MCF 10A (cell line): ENCODE data around the gene C1orf21. TPM values are rescaled to one million over a fixed set of nuclear protein-coding genes. Genes with fewer than 3 reads are reported as not detected.
A peak's percentile ranks its signal among the peaks of the same experiment; 100 is the strongest.

Experiments
- BruUV-seq: library from RNA; stranded (reverse); fragments of 400-500 nt; replicated peaks from 2 replicates; lab custom pipeline; 2021; lab: Mats Ljungman, UMichigan
- CTCF ChIA-PET: fragments of 300-600 bp; sonication (Branson Sonifier 250); formaldehyde crosslinking; extraction: SDS; loops from one replicate; lab custom pipeline; 2021; ENCODE audit warnings: antibody characterized with exemption, inconsistent platforms; lab: Yijun Ruan, JAX
- POLR2A ChIA-PET: fragments of 300-600, 350-650 bp; sonication (Branson Sonifier 250); formaldehyde crosslinking; extraction: SDS; loops from one replicate; lab custom pipeline; 2020; ENCODE audit warnings: antibody characterized with exemption, inconsistent platforms; lab: Yijun Ruan, JAX
- DNase-seq: peaks from one replicate; pipeline ENCODE4 v3.0.0-alpha.2; 2018; ENCODE audit not compliant: unreplicated experiment
- H3K27ac Mint-ChIP-seq: one replicate; pipeline ENCODE4 v1.8.0; 2022; ENCODE audit warnings: mild to moderate bottlenecking, low read depth, mixed read lengths; ENCODE audit not compliant: unreplicated experiment
- H3K27me3 Mint-ChIP-seq: one replicate; pipeline ENCODE4 v1.8.0; 2022; ENCODE audit warnings: mixed read lengths; ENCODE audit not compliant: insufficient read depth, unreplicated experiment
- H3K36me3 Mint-ChIP-seq: one replicate; pipeline ENCODE4 v1.8.0; 2022; ENCODE audit warnings: mild to moderate bottlenecking, moderate library complexity, mixed read lengths; ENCODE audit not compliant: insufficient read depth, unreplicated experiment
- H3K4me1 Mint-ChIP-seq: one replicate; pipeline ENCODE4 v1.8.0; 2022; ENCODE audit warnings: mixed read lengths; ENCODE audit not compliant: insufficient read depth, unreplicated experiment
- H3K4me3 Mint-ChIP-seq: one replicate; pipeline ENCODE4 v1.8.0; 2022; ENCODE audit warnings: mild to moderate bottlenecking, moderate library complexity, mixed read lengths; ENCODE audit not compliant: unreplicated experiment
- H3K9me3 Mint-ChIP-seq: one replicate; pipeline ENCODE4 v1.8.0; 2022; ENCODE audit warnings: mixed read lengths; ENCODE audit not compliant: unreplicated experiment
- CTCF ChIP-seq: fragments of 200-600 bp; IDR thresholded peaks from one replicate; pipeline ENCODE4 v1.8.0; 2022; ENCODE audit warnings: antibody characterized with exemption, mild to moderate bottlenecking; ENCODE audit not compliant: unreplicated experiment
- intact Hi-C: fragments of 100-400 bp; cut with micrococcal nuclease; formaldehyde crosslinking; loops from 2 replicates; pipeline ENCODE4 v1.14.1; 2022
- total RNA-seq: library from RNA; stranded (reverse); gene quantifications from 2 replicates; pipeline ENCODE4 v1.2.3, GENCODE V29; 2022

The C1orf21 gene
- total RNA-seq, 1 experiment from 2014 or later: 23.2 TPM

GRCh38 chr1:184533915-184534314 is 147.1 kb downstream of the C1orf21 start:
- no peak for TF ChIP-seq CTCF
- H3K27ac Mint-ChIP-seq: no peak overlapping the region
- no peaks in the 10 kb centered on the region for H3K27me3 Mint-ChIP-seq
- H3K4me1 Mint-ChIP-seq: peaks cover 15% of the 10 kb centered on the region
- DNase-seq: no peak
- ChIA-PET CTCF (interaction anchor here (0.7 to 1.6 kb wide), 6 partner anchors 9 to 147 kb away, joined by 3 to 5 read pairs (median 4); partner anchors contain the start of gene C1orf21), POLR2A (interaction anchor here (1.0 kb wide), 1 partner anchor 11 kb away, joined by 7 read pairs; no protein-coding TSS in a partner anchor)
- H3K36me3 Mint-ChIP-seq: peaks cover 13% of the 10 kb centered on the region
- no peak overlapping the region for H3K4me3 Mint-ChIP-seq
- no TSS peak for BruUV-seq
- intact Hi-C loops: no loop called here
- peaks cover 9% of the 10 kb centered on the region for H3K9me3 Mint-ChIP-seq

GRCh38 chr1:184534690-184535089 is 147.9 kb downstream of the C1orf21 start:
- CTCF ChIA-PET: interaction anchor here (0.7 to 1.4 kb wide), 6 partner anchors 8 to 472 kb away, joined by 3 to 7 read pairs (median 4); no protein-coding TSS in a partner anchor
- TF ChIP-seq CTCF: no peak
- Mint-ChIP-seq H3K4me3 (no peak overlapping the region), H3K9me3 (peaks cover 17% of the 10 kb centered on the region), H3K27ac (no peak overlapping the region), H3K36me3 (peaks cover 13% of the 10 kb centered on the region), H3K27me3 (no peaks in the 10 kb centered on the region), H3K4me1 (peaks cover 15% of the 10 kb centered on the region)
- POLR2A ChIA-PET: interaction anchor here (0.9 kb wide), 1 partner anchor 9 kb away, joined by 3 read pairs; no protein-coding TSS in a partner anchor
- no TSS peak for BruUV-seq
- intact Hi-C loops: no loop called here
- no peak for DNase-seq

- no TSS peak for BruUV-seq
- DNase-seq: peak; percentile 13
- no peak overlapping the region for H3K4me3 Mint-ChIP-seq
- no peaks in the 10 kb centered on the region for H3K27me3 Mint-ChIP-seq
- ChIA-PET POLR2A (interaction anchor here (0.9 to 1.2 kb wide), 4 partner anchors 9 to 37 kb away, joined by 3 to 4 read pairs (median 4); no protein-coding TSS in a partner anchor), CTCF (interaction anchor here (0.6 to 1.4 kb wide), 7 partner anchors 9 to 1357 kb away, joined by 3 to 7 read pairs (median 3); no protein-coding TSS in a partner anchor)
- H3K4me1 Mint-ChIP-seq: peaks cover 15% of the 10 kb centered on the region
- peaks cover 18% of the 10 kb centered on the region for H3K9me3 Mint-ChIP-seq
- H3K36me3 Mint-ChIP-seq: peaks cover 13% of the 10 kb centered on the region
- no peak for TF ChIP-seq CTCF
- intact Hi-C loops: no loop called here
- no peak overlapping the region for H3K27ac Mint-ChIP-seq
Observed at GRCh38 chr1:184535191-184535970, 148.6 kb downstream of the C1orf21 start.

GRCh38 chr1:184536246-184536985 is 149.6 kb downstream of the C1orf21 start:
- intact Hi-C loops: no loop called here
- ChIA-PET POLR2A (interaction anchor here (1.0 to 1.2 kb wide), 2 partner anchors 8 to 27 kb away, joined by 4 read pairs; no protein-coding TSS in a partner anchor), CTCF (interaction anchor here (0.7 to 1.4 kb wide), 4 partner anchors 10 to 149 kb away, joined by 3 to 4 read pairs (median 3); no protein-coding TSS in a partner anchor)
- Mint-ChIP-seq H3K27me3 (no peaks in the 10 kb centered on the region), H3K4me1 (peaks cover 15% of the 10 kb centered on the region), H3K27ac (peak overlapping the region; percentile 37), H3K4me3 (no peak overlapping the region), H3K9me3 (peaks cover 18% of the 10 kb centered on the region), H3K36me3 (peaks cover 18% of the 10 kb centered on the region)
- no TSS peak for BruUV-seq
- no peak for TF ChIP-seq CTCF
- DNase-seq: no peak
